Gastroesophageal sphincter (tissue), 4 donors: ENCODE results near the gene ZNF750. TPM values are rescaled to one million over a fixed set of nuclear protein-coding genes. Genes with fewer than 3 reads are reported as not detected.

Experiments
- ATAC-seq: fragments of 150-250 bp; one replicate; pipeline ENCODE4 v1.9.1; 2016; ENCODE audit warnings: mild to moderate bottlenecking, moderate library complexity
- H3K27ac ChIP-seq, 4 donors: fragments of 200-600 bp; sonication (generic) in 3 of 4; 1 replicate in 3 of 4; 2 replicates in 1 of 4; pipeline ENCODE4 v1.5.1; 2016 to 2019
- H3K27me3 ChIP-seq: fragments of 200-600 bp; sonication (generic); one replicate; pipeline ENCODE4 v1.5.1; 2019
- H3K36me3 ChIP-seq, 2 donors: fragments of 200-600 bp; sonication (generic); one replicate each; pipeline ENCODE4 v1.5.1; 2019; ENCODE audit warnings: control low read depth in 1 of 2
- H3K4me1 ChIP-seq, 3 donors: fragments of 200-600 bp; sonication (generic); 1 replicate in 2 of 3; 2 replicates in 1 of 3; pipeline ENCODE4 v1.5.1; 2016 to 2019; ENCODE audit warnings: control low read depth in 2 of 3
- H3K4me3 ChIP-seq, 2 donors: fragments of 200-600 bp; sonication (generic); one replicate each; pipeline ENCODE4 v1.5.1; 2019; ENCODE audit warnings: mild to moderate bottlenecking in 1 of 2, moderate library complexity in 1 of 2
- H3K9me3 ChIP-seq, 3 donors: fragments of 200-600 bp; sonication (generic); one replicate each; pipeline ENCODE4 v1.5.1; 2017 to 2019; ENCODE audit warnings: control low read depth in 2 of 3
- CTCF ChIP-seq, 4 experiments: fragments of 200-600 bp in 2 of 4; fragments of 450-650 bp in 2 of 4; sonication (generic) in 1 of 4; IDR thresholded peaks; one replicate each; pipeline ENCODE4 v1.5.1; 2017 to 2019; ENCODE audit warnings: antibody characterized with exemption in 4 of 4, mild to moderate bottlenecking in 2 of 4, moderate library complexity in 2 of 4
- EP300 ChIP-seq: sonication (generic); formaldehyde crosslinking; IDR thresholded peaks from one replicate; pipeline ENCODE4 v1.6.1; 2017; ENCODE audit warnings: antibody characterized with exemption, mild to moderate bottlenecking
- POLR2A ChIP-seq, 2 donors: fragments of 450-650 bp; IDR thresholded peaks; one replicate each; pipeline ENCODE4 v1.6.1; 2017; ENCODE audit warnings: antibody characterized with exemption in 2 of 2, mild to moderate bottlenecking in 2 of 2, moderate library complexity in 1 of 2
- POLR2AphosphoS5 ChIP-seq: sonication (generic); formaldehyde crosslinking; IDR thresholded peaks from one replicate; pipeline ENCODE4 v1.6.1; 2017; ENCODE audit warnings: antibody characterized with exemption
- WGBS, 2 donors: methylation state at CpG; one replicate each; pipeline ENCODE4 v1.1.5; 2018; ENCODE audit warnings: low coverage in 1 of 2; 5-methylcytosine and 5-hydroxymethylcytosine counted together
- total RNA-seq, 4 donors: library from RNA; depleted of rRNA; stranded (reverse); fragments of >200 nt; gene quantifications; one replicate each; pipeline ENCODE4 v1.1.0, GENCODE V29; 2016

Gene ZNF750
- total RNA-seq, 4 donors from 2014 or later: 0.46 to 1.6 (median 1.1) TPM; not detected in 1

GRCh38 chr17:82820278-82821251, 19.3 kb downstream of the ZNF750 start:
- Histone ChIP-seq H3K36me3 (peaks cover 0 to 67% of the 10 kb centered on the region in 2 donors), H3K4me3 (no peak overlapping the region), H3K4me1 (peaks cover 0 to 7% (median 0%) of the 10 kb centered on the region in 3 donors), H3K27ac (no peak overlapping the region), H3K9me3 (peaks cover 0 to 25% (median 0%) of the 10 kb centered on the region in 3 donors), H3K27me3 (no peaks in the 10 kb centered on the region)
- 94 to 95% methylated on average over 4 of the region's 5 CpGs for WGBS, 2 donors
- no peak for ATAC-seq
- TF ChIP-seq EP300: no peak
- TF ChIP-seq POLR2AphosphoS5: no peak
- TF ChIP-seq POLR2A (IDR thresholded peaks at IDR 0.05): no peak
- no peak for TF ChIP-seq CTCF (IDR thresholded peaks at IDR 0.05)

DNA sequence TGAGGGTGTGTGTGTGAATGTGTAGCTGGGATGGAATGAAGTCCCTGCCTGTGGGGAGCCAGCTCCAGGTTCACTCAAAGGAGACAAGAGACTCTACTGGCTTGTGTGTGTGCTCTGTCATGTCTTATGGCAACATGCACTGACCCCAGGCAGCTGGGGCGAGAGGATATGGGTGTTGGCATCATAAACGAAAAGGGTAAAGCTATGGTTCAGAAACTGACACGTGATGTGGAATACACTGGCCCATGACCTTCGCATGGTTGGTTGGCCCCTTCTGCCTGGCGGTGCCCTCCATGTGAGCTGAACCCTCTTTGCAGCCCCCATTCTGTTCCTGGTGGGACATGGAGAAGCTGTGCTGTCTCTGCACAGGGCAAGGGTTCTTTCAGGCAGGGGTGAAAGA, 21.9 kb downstream of the ZNF750 start:
- peaks cover 0 to 25% (median 0%) of the 10 kb centered on the region in 3 donors for H3K9me3 ChIP-seq
- ATAC-seq: no peak
- H3K27me3 ChIP-seq: no peaks in the 10 kb centered on the region
- no peak for TF ChIP-seq EP300
- TF ChIP-seq CTCF (IDR thresholded peaks at IDR 0.05): no peak
- H3K4me3 ChIP-seq: no peak overlapping the region
- 94 to 96% methylated on average over 5 of the region's 5 CpGs for WGBS, 2 donors
- H3K4me1 ChIP-seq: no peaks in the 10 kb centered on the region
- H3K36me3 ChIP-seq: peaks cover 0 to 93% of the 10 kb centered on the region in 2 donors
- H3K27ac ChIP-seq: no peak overlapping the region

DNA sequence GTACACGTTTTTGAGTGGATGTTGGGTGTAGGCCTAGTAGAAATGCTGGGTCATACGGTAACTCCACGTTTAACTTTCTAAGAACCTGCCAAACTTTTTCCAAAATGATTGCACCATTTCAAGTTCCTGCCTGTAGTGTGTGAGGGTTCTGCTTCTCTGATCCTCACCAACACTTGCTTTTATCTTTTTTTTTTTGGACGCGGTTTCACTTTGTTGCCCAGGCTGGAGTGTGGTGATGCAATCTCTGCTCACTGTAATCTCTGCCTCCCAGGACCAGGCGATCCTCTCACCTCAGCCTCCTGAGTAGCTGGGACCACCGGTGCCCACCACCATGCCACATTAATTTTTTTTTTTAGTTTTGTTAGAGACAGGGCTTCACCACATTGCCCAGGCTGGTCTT, 23.5 kb downstream of the ZNF750 start:
- peaks cover 0 to 98% of the 10 kb centered on the region in 2 donors for H3K36me3 ChIP-seq
- TF ChIP-seq POLR2AphosphoS5: no peak
- no peak for TF ChIP-seq POLR2A (IDR thresholded peaks at IDR 0.05)
- no peak for TF ChIP-seq CTCF (IDR thresholded peaks at IDR 0.05)
- TF ChIP-seq EP300: no peak
- ATAC-seq: no peak

GRCh38 chr17:82815790-82816305, 24.0 kb downstream of the ZNF750 start:
- Histone ChIP-seq H3K4me3 (no peak overlapping the region), H3K4me1 (no peaks in the 10 kb centered on the region), H3K36me3 (peaks cover 0 to 98% of the 10 kb centered on the region in 2 donors), H3K27ac (no peak overlapping the region), H3K9me3 (peaks cover 0 to 22% (median 0%) of the 10 kb centered on the region in 3 donors), H3K27me3 (no peaks in the 10 kb centered on the region)
- TF ChIP-seq POLR2A (IDR thresholded peaks at IDR 0.05): no peak
- no peak for TF ChIP-seq POLR2AphosphoS5
- no peak for TF ChIP-seq CTCF (IDR thresholded peaks at IDR 0.05)
- no peak for TF ChIP-seq EP300
- 93 to 95% methylated on average over 6 to 13 of the region's 13 CpGs for WGBS, 2 donors
- no peak for ATAC-seq

More for the DNA sequence above, 23.5 kb downstream of the ZNF750 start:
- H3K27me3 ChIP-seq: no peaks in the 10 kb centered on the region
- no peak overlapping the region for H3K4me3 ChIP-seq
- WGBS, 2 donors: 73 to 80% methylated on average over 3 to 7 of the region's 7 CpGs
- H3K4me1 ChIP-seq: no peaks in the 10 kb centered on the region
- H3K9me3 ChIP-seq: peaks cover 0 to 25% (median 0%) of the 10 kb centered on the region in 3 donors
- H3K27ac ChIP-seq: no peak overlapping the region
